ENCODE measurements around the gene DOK3.

The DOK3 gene

DNA sequence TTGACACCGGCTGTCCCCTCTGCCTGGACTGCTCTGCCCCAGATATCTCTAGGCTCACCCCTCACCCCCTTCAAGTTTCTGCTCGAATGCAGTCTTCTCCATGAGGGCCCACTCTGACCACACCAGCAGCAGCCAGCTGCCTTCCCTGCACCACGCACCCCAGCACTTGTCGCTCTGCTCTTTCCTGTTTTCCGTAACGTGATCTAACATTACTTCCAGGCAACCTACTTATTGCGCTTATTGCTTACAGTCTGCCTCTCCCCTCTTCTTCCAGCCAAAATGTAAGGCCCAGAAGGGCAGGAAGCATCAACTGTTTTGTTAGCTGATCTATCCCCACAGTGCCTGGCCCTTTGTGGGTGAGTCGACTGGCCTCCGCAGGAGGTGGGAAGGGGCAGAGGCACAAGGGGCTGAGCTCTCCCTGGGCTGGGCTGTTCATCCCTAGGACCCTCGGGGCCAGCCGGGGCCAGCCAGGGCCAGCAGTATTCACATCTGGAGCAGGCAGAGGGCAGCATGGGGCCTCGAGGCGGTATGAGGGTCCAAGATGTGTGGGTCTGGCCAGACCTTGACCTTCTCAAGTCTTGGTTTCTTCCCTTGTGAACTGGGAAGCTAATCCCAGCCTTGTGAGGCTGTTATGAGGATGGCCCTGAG is 24.6 kb downstream of the DOK3 start:
- H3F3A ChIP-seq (ENCODE audit: insufficient read depth, low read length) = no peaks in the 10 kb centered on the region
- H2AFZ ChIP-seq (ENCODE audit: low read length) = no peak overlapping the region
- H3K27ac ChIP-seq (ENCODE audit: low read depth, low read length, poor library complexity, severe bottlenecking) = no peak overlapping the region
- H3K36me3 ChIP-seq (ENCODE audit: insufficient read depth, low read length) = peaks cover 14% of the 10 kb centered on the region
- TF ChIP-seq, protein P1, sequence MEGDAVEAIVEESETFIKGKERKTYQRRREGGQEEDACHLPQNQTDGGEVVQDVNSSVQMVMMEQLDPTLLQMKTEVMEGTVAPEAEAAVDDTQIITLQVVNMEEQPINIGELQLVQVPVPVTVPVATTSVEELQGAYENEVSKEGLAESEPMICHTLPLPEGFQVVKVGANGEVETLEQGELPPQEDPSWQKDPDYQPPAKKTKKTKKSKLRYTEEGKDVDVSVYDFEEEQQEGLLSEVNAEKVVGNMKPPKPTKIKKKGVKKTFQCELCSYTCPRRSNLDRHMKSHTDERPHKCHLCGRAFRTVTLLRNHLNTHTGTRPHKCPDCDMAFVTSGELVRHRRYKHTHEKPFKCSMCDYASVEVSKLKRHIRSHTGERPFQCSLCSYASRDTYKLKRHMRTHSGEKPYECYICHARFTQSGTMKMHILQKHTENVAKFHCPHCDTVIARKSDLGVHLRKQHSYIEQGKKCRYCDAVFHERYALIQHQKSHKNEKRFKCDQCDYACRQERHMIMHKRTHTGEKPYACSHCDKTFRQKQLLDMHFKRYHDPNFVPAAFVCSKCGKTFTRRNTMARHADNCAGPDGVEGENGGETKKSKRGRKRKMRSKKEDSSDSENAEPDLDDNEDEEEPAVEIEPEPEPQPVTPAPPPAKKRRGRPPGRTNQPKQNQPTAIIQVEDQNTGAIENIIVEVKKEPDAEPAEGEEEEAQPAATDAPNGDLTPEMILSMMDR (IDR thresholded peaks at IDR 0.05; ENCODE audit: low read length) = no peak
- TF ChIP-seq EZH2 (IDR thresholded peaks at IDR 0.05; ENCODE audit: borderline replicate concordance, low read length) = no peak
- no peaks in the 10 kb centered on the region for H3K79me2 ChIP-seq (ENCODE audit: insufficient read depth, low read length)
- no peaks in the 10 kb centered on the region for H3K9me2 ChIP-seq (ENCODE audit: low read depth, low read length)
- no peaks in the 10 kb centered on the region for H3K27me3 ChIP-seq (ENCODE audit: insufficient read depth, low read length)
- no peak overlapping the region for H3K9ac ChIP-seq (ENCODE audit: low read length)
- H3K4me1 ChIP-seq (ENCODE audit: insufficient read depth, low read length, severe bottlenecking) = peaks cover 14% of the 10 kb centered on the region
- H3K9me3 ChIP-seq (ENCODE audit: low read length) = no peaks in the 10 kb centered on the region
- no peak overlapping the region for H3K4me3 ChIP-seq (ENCODE audit: low read depth, low read length, poor library complexity, severe bottlenecking)
- no peak overlapping the region for H3K4me2 ChIP-seq (ENCODE audit: low read length)
- no peaks in the 10 kb centered on the region for H4K20me1 ChIP-seq (ENCODE audit: insufficient read depth, low read length)

DNA sequence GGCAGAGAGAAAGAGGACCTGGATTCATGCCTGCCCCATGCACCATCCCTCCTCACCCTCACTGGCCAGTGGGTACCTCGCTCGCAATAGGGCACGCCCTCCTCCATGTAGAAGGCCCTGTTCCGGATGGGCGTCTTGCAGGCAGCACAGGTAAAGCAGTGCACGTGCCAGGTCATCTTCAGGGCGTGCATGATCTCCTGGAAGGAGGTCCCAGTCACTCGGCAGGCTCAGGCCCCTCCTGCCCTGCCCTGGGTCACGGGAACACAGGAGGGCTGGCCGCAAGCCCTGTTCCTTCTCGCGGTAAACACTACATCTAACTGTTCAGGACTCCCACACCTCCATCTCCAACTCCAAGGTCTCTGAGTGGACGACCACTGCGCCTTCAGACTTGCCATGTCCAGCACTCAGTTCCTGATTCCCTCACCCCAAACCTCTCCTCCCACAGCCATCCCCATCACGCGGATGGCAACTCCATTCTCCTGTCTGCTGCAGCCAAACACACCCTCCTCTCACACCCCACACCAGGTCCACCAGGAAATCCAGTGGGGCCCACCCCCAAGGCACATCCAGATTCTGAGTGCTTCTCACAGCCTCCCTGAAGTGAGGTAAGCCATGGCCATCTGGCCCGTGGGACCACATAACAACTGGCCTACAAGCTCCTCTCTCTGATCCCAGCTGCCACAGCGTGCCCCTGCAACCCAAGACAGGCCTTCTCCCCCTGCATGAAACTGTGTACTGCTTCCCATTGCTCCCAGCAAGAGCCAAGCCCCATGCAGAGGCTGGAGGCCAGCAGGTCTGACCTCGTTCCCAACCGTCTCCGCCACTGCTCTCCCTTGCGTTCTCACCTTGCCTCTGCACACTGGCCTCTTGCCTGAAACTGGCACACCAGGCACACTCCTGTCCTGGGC is 25.4 kb downstream of the DOK3 start:
- Histone ChIP-seq H3K36me3 (ENCODE audit: insufficient read depth, low read length) (peaks cover 14% of the 10 kb centered on the region), H3K4me1 (ENCODE audit: insufficient read depth, low read length, severe bottlenecking) (peaks cover 14% of the 10 kb centered on the region), H3K9ac (ENCODE audit: low read length) (no peak overlapping the region), H3K27ac (ENCODE audit: low read depth, low read length, poor library complexity, severe bottlenecking) (no peak overlapping the region), H3K9me2 (ENCODE audit: low read depth, low read length) (no peaks in the 10 kb centered on the region), H3K9me3 (ENCODE audit: low read length) (no peaks in the 10 kb centered on the region), H2AFZ (ENCODE audit: low read length) (no peak overlapping the region), H3F3A (ENCODE audit: insufficient read depth, low read length) (no peaks in the 10 kb centered on the region), H3K27me3 (ENCODE audit: insufficient read depth, low read length) (no peaks in the 10 kb centered on the region), H3K4me3 (ENCODE audit: low read depth, low read length, poor library complexity, severe bottlenecking) (no peak overlapping the region), H4K20me1 (ENCODE audit: insufficient read depth, low read length) (no peaks in the 10 kb centered on the region), H3K4me2 (ENCODE audit: low read length) (no peak overlapping the region), H3K79me2 (ENCODE audit: insufficient read depth, low read length) (no peaks in the 10 kb centered on the region)
- TF ChIP-seq, protein P1 (IDR thresholded peaks at IDR 0.05; ENCODE audit: low read length) = no peak
- no peak for TF ChIP-seq EZH2 (IDR thresholded peaks at IDR 0.05; ENCODE audit: borderline replicate concordance, low read length)

DNA sequence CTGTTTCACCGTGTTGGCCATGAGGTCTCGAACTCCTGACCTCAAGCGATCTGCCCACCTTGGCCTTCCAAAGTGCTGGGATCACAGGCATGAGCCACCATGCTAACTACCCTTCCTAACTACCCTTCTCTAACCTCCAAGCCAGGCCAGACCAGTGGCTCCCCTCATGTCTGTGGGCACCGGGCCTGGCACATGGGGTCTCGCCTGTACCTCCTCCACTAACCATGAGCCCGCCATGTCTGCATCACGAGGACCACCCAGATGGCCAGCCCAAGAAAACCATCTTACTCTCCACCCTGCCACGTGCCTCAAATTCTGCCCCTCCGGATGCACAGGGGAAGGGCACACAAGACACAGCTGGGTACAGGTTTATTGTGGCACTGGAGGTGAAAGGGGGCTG is 26.6 kb downstream of the DOK3 start:
- Histone ChIP-seq H3K4me2 (ENCODE audit: low read length) (no peak overlapping the region), H3K4me3 (ENCODE audit: low read depth, low read length, poor library complexity, severe bottlenecking) (no peak overlapping the region), H4K20me1 (ENCODE audit: insufficient read depth, low read length) (no peaks in the 10 kb centered on the region), H3K27ac (ENCODE audit: low read depth, low read length, poor library complexity, severe bottlenecking) (no peak overlapping the region), H3K9ac (ENCODE audit: low read length) (no peak overlapping the region), H3K9me2 (ENCODE audit: low read depth, low read length) (no peaks in the 10 kb centered on the region), H2AFZ (ENCODE audit: low read length) (no peak overlapping the region), H3K9me3 (ENCODE audit: low read length) (no peaks in the 10 kb centered on the region), H3K4me1 (ENCODE audit: insufficient read depth, low read length, severe bottlenecking) (peaks cover 20% of the 10 kb centered on the region), H3F3A (ENCODE audit: insufficient read depth, low read length) (no peaks in the 10 kb centered on the region), H3K27me3 (ENCODE audit: insufficient read depth, low read length) (no peaks in the 10 kb centered on the region), H3K79me2 (ENCODE audit: insufficient read depth, low read length) (no peaks in the 10 kb centered on the region), H3K36me3 (ENCODE audit: insufficient read depth, low read length) (peaks cover 10% of the 10 kb centered on the region)
- no peak for TF ChIP-seq EZH2 (IDR thresholded peaks at IDR 0.05; ENCODE audit: borderline replicate concordance, low read length)
- TF ChIP-seq, protein P1 (IDR thresholded peaks at IDR 0.05; ENCODE audit: low read length) = no peak

All from OCI-LY1 (cell line).